ENCODE data around the gene TSPAN2. TPM values are rescaled to one million over a fixed set of nuclear protein-coding genes. Genes with fewer than 3 reads are reported as not detected.

The TSPAN2 gene
- total and polyA plus RNA-seq, 2 of the 4 experiments (the other 2 are of a cell fraction): 0.18 to 0.60 TPM

DNA sequence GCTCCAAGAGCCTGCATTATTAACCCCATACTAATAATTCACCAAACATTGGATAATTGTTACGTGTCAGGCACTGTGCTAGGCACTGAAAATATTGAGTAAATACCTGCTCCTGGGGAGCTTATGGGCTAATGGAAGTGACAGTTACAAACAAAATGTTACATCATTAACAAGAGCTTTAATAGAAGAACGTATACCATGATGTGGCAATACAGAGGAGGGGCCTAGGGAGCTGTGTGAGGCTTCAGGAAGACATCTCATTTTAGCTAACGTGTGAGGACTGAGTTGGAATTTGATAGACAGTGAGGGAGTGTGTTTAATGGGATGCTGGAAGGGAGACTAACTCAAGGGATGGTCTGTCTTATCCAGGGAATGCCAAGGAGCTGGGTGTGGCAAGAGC is 16.5 kb upstream of the TSPAN2 start:
- intact Hi-C loops (cut with micrococcal nuclease): no loop called here
- Histone ChIP-seq H3K56ac (ENCODE audit: extremely low read depth, insufficient read depth, low read length) (no peak overlapping the region), H3K18ac (ENCODE audit: low read depth, low read length) (no peak overlapping the region), H3K27me3 (ENCODE audit: control insufficient read depth, insufficient read depth, low read length) (peaks cover 3% of the 10 kb centered on the region; the same call in 1 of the 2 replicates), H2AK9ac (replicated peaks; ENCODE audit: low read depth, low read length, poor library complexity) (no peak overlapping the region), H2BK15ac (ENCODE audit: low read depth, low read length) (no peak overlapping the region), H2BK120ac (ENCODE audit: low read depth, low read length) (no peak overlapping the region), H3K4ac (ENCODE audit: low read depth, low read length) (no peak overlapping the region), H2BK20ac (ENCODE audit: low read depth, low read length) (no peak overlapping the region), H4K5ac (ENCODE audit: low read depth, low read length) (no peak overlapping the region), H3K9me1 (ENCODE audit: insufficient read depth, low read length) (no peaks in the 10 kb centered on the region), H3K4me1 (ENCODE audit: control insufficient read depth, insufficient read depth, low read length) (no peaks in the 10 kb centered on the region; the same call in 1 of the 2 replicates), H3K9ac (ENCODE audit: low read depth, low read length) (no peak overlapping the region), H3K23ac (ENCODE audit: low read depth, low read length) (no peak overlapping the region), H2BK5ac (ENCODE audit: low read depth, low read length, poor library complexity, severe bottlenecking) (no peak overlapping the region), H4K91ac (ENCODE audit: insufficient read depth, low read depth, low read length) (no peak overlapping the region), H3K79me1 (ENCODE audit: low read depth in 1 of 2, low read length in 2 of 2) (no peaks in the 10 kb centered on the region), H2AFZ (replicated peaks; ENCODE audit: low read length, poor library complexity) (no peak overlapping the region), H3K9me3 (ENCODE audit: control insufficient read depth, insufficient read depth, low read length) (no peaks in the 10 kb centered on the region), H3K4me3 (ENCODE audit: insufficient read depth, low read depth, low read length) (no peak overlapping the region), H4K8ac (ENCODE audit: low read depth in 2 of 2, low read length in 2 of 2) (no peak overlapping the region), H3K14ac (replicated peaks; ENCODE audit: low read depth, low read length) (no peak overlapping the region), H2AK5ac (ENCODE audit: low read depth, low read length) (no peak overlapping the region), H3K27ac (ENCODE audit: insufficient read depth, low read length) (no peak overlapping the region), H4K20me1 (ENCODE audit: insufficient read depth, low read length) (no peaks in the 10 kb centered on the region), H3K4me2 (ENCODE audit: low read depth, low read length) (no peak overlapping the region), H3K36me3 (ENCODE audit: control insufficient read depth, insufficient read depth, low read length) (no peaks in the 10 kb centered on the region)
- DNase-seq (no peak), ATAC-seq (ENCODE audit: low read depth) (no peak)
- BruUV-seq (replicated peaks): no TSS peak
- dilution Hi-C loops (cut with HindIII; ENCODE audit: low sequenced_read_pairs, unreplicated experiment): no loop called here
- POLR2A ChIA-PET (ENCODE audit: unreplicated experiment): no interaction called here
- in situ Hi-C loops (cut with MboI; ENCODE audit: low sequenced_read_pairs): no loop called here
- CTCF ChIA-PET: no interaction called here
- WGBS, 2 experiments (ENCODE audit: extremely low coverage in 2 of 2, insufficient read length in 1 of 2): no CpG with 5 or more reads among the region's 3 CpGs
- TF ChIP-seq RAD21 (IDR thresholded peaks at IDR 0.05; ENCODE audit: low read length) (no peak), BHLHE40 (IDR thresholded peaks at IDR 0.05; ENCODE audit: low read depth, low read length) (no peak), MXI1 (IDR thresholded peaks at IDR 0.05; ENCODE audit: borderline replicate concordance, low read depth, low read length) (no peak), SMC3 (IDR thresholded peaks at IDR 0.05; ENCODE audit: low read depth, low read length) (no peak), CEBPB (IDR thresholded peaks at IDR 0.05; ENCODE audit: low read depth, low read length) (no peak), NFE2L2 (IDR thresholded peaks at IDR 0.05; ENCODE audit: low read depth, low read length) (no peak), RCOR1 (IDR thresholded peaks at IDR 0.05; ENCODE audit: insufficient replicate concordance, low read length) (no peak), FOS (IDR thresholded peaks at IDR 0.05; ENCODE audit: low read depth, low read length) (no peak), POLR2A (IDR thresholded peaks at IDR 0.05; ENCODE audit: low read depth, low read length) (no peak), RFX5 (IDR thresholded peaks at IDR 0.05; ENCODE audit: low read depth, low read length) (no peak), MAFK (IDR thresholded peaks at IDR 0.05; ENCODE audit: low read depth, low read length) (no peak), MAZ (IDR thresholded peaks at IDR 0.05; ENCODE audit: borderline replicate concordance, low read depth, low read length) (no peak), CHD1 (IDR thresholded peaks at IDR 0.05; ENCODE audit: low read depth, low read length) (no peak)
- TF ChIP-seq, protein P1, sequence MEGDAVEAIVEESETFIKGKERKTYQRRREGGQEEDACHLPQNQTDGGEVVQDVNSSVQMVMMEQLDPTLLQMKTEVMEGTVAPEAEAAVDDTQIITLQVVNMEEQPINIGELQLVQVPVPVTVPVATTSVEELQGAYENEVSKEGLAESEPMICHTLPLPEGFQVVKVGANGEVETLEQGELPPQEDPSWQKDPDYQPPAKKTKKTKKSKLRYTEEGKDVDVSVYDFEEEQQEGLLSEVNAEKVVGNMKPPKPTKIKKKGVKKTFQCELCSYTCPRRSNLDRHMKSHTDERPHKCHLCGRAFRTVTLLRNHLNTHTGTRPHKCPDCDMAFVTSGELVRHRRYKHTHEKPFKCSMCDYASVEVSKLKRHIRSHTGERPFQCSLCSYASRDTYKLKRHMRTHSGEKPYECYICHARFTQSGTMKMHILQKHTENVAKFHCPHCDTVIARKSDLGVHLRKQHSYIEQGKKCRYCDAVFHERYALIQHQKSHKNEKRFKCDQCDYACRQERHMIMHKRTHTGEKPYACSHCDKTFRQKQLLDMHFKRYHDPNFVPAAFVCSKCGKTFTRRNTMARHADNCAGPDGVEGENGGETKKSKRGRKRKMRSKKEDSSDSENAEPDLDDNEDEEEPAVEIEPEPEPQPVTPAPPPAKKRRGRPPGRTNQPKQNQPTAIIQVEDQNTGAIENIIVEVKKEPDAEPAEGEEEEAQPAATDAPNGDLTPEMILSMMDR (conservative IDR thresholded peaks at IDR 0.05; ENCODE audit: low read depth, low read length): no peak
- TF ChIP-seq, protein P2, sequence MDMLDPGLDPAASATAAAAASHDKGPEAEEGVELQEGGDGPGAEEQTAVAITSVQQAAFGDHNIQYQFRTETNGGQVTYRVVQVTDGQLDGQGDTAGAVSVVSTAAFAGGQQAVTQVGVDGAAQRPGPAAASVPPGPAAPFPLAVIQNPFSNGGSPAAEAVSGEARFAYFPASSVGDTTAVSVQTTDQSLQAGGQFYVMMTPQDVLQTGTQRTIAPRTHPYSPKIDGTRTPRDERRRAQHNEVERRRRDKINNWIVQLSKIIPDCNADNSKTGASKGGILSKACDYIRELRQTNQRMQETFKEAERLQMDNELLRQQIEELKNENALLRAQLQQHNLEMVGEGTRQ (IDR thresholded peaks at IDR 0.05; ENCODE audit: low read depth, low read length): no peak
- TF ChIP-seq, protein P3, sequence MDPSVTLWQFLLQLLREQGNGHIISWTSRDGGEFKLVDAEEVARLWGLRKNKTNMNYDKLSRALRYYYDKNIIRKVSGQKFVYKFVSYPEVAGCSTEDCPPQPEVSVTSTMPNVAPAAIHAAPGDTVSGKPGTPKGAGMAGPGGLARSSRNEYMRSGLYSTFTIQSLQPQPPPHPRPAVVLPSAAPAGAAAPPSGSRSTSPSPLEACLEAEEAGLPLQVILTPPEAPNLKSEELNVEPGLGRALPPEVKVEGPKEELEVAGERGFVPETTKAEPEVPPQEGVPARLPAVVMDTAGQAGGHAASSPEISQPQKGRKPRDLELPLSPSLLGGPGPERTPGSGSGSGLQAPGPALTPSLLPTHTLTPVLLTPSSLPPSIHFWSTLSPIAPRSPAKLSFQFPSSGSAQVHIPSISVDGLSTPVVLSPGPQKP (IDR thresholded peaks at IDR 0.05; ENCODE audit: borderline replicate concordance, low read depth, low read length): no peak

All from IMR-90 (cell line).